SK-N-SH (cell line): ENCODE measurements around the gene PI4K2B. TPM values are rescaled to one million over a fixed set of nuclear protein-coding genes. Genes with fewer than 3 reads are reported as not detected.
A peak's percentile ranks its signal among the peaks of the same experiment; 100 is the strongest.

Source experiments
- CHD2 ChIP-seq: fragments of 150-350 bp; IDR thresholded peaks from 2 replicates; pipeline ENCODE4 v1.6.1; 2018; ENCODE audit warnings: low read length; ENCODE audit not compliant: partially characterized antibody
- ELF1 ChIP-seq: IDR thresholded peaks from 2 replicates; pipeline ENCODE4 v1.4.0; 2012
- EP300 ChIP-seq, 2 experiments: IDR thresholded peaks; 2 replicates each; pipeline versions ENCODE4 v1.4.0 to v1.6.1; 2012; ENCODE audit warnings: borderline replicate concordance in 1 of 2, low read depth in 1 of 2, low read length in 1 of 2
- FOSL2 ChIP-seq: IDR thresholded peaks from 2 replicates; pipeline ENCODE4 v1.4.0; 2012; ENCODE audit warnings: low read depth, mild to moderate bottlenecking, moderate library complexity, borderline replicate concordance
- FOXM1 ChIP-seq: IDR thresholded peaks from 2 replicates; pipeline ENCODE4 v1.4.0; 2012; ENCODE audit warnings: low read depth, mild to moderate bottlenecking
- JUND ChIP-seq: IDR thresholded peaks from 2 replicates; pipeline ENCODE4 v1.4.0; 2012
- MEF2A ChIP-seq: IDR thresholded peaks from 2 replicates; pipeline ENCODE4 v1.4.0; 2012; ENCODE audit warnings: low read depth, borderline replicate concordance
- MXI1 ChIP-seq: IDR thresholded peaks from 2 replicates; pipeline ENCODE4 v1.6.1; 2012; ENCODE audit warnings: mild to moderate bottlenecking, low read depth, low read length, improper control_type of control experiment
- NFIC ChIP-seq: IDR thresholded peaks from 2 replicates; pipeline ENCODE4 v1.4.0; 2012; ENCODE audit warnings: borderline replicate concordance
- NRF1 ChIP-seq: IDR thresholded peaks from 2 replicates; pipeline ENCODE4 v1.6.1; 2012; ENCODE audit warnings: low read depth, mild to moderate bottlenecking, low read length
- POLR2AphosphoS5 ChIP-seq: IDR thresholded peaks from 2 replicates; pipeline ENCODE4 v1.6.1; 2012; ENCODE audit warnings: low read depth, low read length
- RCOR1 ChIP-seq: fragments of 150-350 bp; IDR thresholded peaks from 2 replicates; pipeline ENCODE4 v1.6.1; 2017; ENCODE audit warnings: antibody characterized with exemption, low read length
- SIN3A ChIP-seq: IDR thresholded peaks from 2 replicates; pipeline ENCODE4 v1.6.1; 2012; ENCODE audit warnings: low read depth, mild to moderate bottlenecking, low read length, moderate library complexity, borderline replicate concordance
- SMC3 ChIP-seq: IDR thresholded peaks from 2 replicates; pipeline ENCODE4 v1.6.1; 2012; ENCODE audit warnings: low read depth, low read length, improper control_type of control experiment
- TAF1 ChIP-seq: IDR thresholded peaks from 2 replicates; pipeline ENCODE4 v1.6.1; 2012; ENCODE audit warnings: low read depth, mild to moderate bottlenecking, low read length, moderate library complexity, borderline replicate concordance
- TCF12 ChIP-seq: IDR thresholded peaks from 2 replicates; pipeline ENCODE4 v1.4.0; 2012
- TEAD4 ChIP-seq: IDR thresholded peaks from 2 replicates; pipeline ENCODE4 v1.4.0; 2012; ENCODE audit warnings: mild to moderate bottlenecking, borderline replicate concordance; ENCODE audit not compliant: insufficient read depth
- YY1 ChIP-seq: IDR thresholded peaks from 2 replicates; pipeline ENCODE4 v1.4.0; 2012; ENCODE audit warnings: low read depth, mild to moderate bottlenecking
- polyA plus RNA-seq, 3 experiments: library from polyadenylated mRNA; depleted of rRNA; stranded (reverse); fragments of >200 nt; gene quantifications; 2 replicates each; pipeline ENCODE4 v1.2.3, GENCODE V29; 2012
- TF ChIP-seq, protein P1 (sequence below): IDR thresholded peaks from 2 replicates; pipeline ENCODE4 v1.6.1; 2012; ENCODE audit warnings: mild to moderate bottlenecking, low read depth, low read length, moderate library complexity
- TF ChIP-seq, protein P2 (sequence below): IDR thresholded peaks from 2 replicates; pipeline ENCODE4 v1.4.0; 2012; ENCODE audit warnings: low read depth, borderline replicate concordance
- TF ChIP-seq, protein P3 (sequence below): fragments of 200-600 bp; sonication (generic); IDR thresholded peaks from 2 replicates; pipeline ENCODE4 v1.6.1; 2017; ENCODE audit warnings: antibody characterized with exemption, mild to moderate bottlenecking, moderate library complexity
- TF ChIP-seq, protein P4 (sequence below): IDR thresholded peaks from 2 replicates; pipeline ENCODE4 v1.4.0; 2012; ENCODE audit warnings: low read depth, borderline replicate concordance
- TF ChIP-seq, protein P5 (sequence below): IDR thresholded peaks from 2 replicates; pipeline ENCODE4 v1.4.0; 2012; ENCODE audit warnings: low read depth

Gene PI4K2B
- polyA plus RNA-seq, 1 of the 3 experiments (the other 2 are of a cell fraction), result 3.1 TPM

DNA sequence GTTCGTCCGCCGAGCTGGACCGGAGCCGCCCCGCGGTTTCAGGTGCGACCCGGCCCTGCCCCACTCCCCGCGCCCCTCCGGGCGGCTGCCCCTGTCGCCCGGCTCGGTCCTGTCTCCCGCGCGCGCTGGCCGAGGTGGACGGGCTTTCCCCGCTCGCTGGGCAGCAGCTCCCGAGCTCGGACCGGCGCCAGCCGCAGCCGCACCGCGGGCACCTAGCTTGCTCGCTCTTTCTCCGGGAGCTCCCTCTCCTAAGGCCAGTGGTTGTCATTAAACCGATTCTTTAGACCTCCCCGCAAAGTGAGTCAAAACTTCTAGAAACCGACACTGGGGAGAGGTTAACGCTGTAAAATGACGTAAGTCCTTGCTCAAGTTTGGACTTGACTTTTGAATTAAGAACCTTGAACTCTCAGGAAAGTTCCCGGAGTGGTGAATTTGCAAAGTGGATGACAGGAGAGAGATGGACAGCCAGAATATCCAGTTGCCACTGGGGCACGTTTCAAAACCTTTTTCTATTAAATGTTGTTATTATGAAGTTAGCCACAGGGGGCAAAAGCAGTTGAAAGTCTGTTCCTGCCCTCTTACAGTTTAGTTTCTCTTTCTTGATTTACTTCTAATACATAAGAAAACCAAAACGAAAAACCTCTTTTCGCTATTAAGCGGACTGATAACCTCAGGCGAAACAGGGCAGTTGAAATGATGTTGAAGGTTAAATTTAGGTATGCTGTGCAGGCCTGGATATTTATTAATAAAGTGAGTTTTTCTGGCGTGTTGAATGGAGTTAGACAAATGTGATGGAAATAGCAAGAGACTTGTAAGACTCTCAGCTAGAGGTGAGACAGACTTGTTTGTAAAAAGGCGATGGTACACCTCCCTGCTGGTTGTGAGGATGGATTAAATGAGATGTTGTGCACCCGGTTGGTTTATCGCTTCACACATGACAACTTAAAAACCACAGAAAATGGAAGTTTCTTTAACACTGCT lies 847 bp downstream of the PI4K2B start (continued):
- TF ChIP-seq, protein P1, sequence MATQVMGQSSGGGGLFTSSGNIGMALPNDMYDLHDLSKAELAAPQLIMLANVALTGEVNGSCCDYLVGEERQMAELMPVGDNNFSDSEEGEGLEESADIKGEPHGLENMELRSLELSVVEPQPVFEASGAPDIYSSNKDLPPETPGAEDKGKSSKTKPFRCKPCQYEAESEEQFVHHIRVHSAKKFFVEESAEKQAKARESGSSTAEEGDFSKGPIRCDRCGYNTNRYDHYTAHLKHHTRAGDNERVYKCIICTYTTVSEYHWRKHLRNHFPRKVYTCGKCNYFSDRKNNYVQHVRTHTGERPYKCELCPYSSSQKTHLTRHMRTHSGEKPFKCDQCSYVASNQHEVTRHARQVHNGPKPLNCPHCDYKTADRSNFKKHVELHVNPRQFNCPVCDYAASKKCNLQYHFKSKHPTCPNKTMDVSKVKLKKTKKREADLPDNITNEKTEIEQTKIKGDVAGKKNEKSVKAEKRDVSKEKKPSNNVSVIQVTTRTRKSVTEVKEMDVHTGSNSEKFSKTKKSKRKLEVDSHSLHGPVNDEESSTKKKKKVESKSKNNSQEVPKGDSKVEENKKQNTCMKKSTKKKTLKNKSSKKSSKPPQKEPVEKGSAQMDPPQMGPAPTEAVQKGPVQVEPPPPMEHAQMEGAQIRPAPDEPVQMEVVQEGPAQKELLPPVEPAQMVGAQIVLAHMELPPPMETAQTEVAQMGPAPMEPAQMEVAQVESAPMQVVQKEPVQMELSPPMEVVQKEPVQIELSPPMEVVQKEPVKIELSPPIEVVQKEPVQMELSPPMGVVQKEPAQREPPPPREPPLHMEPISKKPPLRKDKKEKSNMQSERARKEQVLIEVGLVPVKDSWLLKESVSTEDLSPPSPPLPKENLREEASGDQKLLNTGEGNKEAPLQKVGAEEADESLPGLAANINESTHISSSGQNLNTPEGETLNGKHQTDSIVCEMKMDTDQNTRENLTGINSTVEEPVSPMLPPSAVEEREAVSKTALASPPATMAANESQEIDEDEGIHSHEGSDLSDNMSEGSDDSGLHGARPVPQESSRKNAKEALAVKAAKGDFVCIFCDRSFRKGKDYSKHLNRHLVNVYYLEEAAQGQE, result no peak
- TF ChIP-seq MXI1, result peak; percentile 54
- TF ChIP-seq YY1, result no peak
- TF ChIP-seq, protein P2, sequence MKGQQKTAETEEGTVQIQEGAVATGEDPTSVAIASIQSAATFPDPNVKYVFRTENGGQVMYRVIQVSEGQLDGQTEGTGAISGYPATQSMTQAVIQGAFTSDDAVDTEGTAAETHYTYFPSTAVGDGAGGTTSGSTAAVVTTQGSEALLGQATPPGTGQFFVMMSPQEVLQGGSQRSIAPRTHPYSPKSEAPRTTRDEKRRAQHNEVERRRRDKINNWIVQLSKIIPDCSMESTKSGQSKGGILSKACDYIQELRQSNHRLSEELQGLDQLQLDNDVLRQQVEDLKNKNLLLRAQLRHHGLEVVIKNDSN, result no peak
- TF ChIP-seq TAF1, result no peak
- TF ChIP-seq RCOR1, result no peak
- TF ChIP-seq NRF1, result no peak
- TF ChIP-seq ELF1, result no peak
- TF ChIP-seq, protein P3, sequence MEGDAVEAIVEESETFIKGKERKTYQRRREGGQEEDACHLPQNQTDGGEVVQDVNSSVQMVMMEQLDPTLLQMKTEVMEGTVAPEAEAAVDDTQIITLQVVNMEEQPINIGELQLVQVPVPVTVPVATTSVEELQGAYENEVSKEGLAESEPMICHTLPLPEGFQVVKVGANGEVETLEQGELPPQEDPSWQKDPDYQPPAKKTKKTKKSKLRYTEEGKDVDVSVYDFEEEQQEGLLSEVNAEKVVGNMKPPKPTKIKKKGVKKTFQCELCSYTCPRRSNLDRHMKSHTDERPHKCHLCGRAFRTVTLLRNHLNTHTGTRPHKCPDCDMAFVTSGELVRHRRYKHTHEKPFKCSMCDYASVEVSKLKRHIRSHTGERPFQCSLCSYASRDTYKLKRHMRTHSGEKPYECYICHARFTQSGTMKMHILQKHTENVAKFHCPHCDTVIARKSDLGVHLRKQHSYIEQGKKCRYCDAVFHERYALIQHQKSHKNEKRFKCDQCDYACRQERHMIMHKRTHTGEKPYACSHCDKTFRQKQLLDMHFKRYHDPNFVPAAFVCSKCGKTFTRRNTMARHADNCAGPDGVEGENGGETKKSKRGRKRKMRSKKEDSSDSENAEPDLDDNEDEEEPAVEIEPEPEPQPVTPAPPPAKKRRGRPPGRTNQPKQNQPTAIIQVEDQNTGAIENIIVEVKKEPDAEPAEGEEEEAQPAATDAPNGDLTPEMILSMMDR, result peak; percentile 61
- no peak for TF ChIP-seq SIN3A
- TF ChIP-seq, protein P4, sequence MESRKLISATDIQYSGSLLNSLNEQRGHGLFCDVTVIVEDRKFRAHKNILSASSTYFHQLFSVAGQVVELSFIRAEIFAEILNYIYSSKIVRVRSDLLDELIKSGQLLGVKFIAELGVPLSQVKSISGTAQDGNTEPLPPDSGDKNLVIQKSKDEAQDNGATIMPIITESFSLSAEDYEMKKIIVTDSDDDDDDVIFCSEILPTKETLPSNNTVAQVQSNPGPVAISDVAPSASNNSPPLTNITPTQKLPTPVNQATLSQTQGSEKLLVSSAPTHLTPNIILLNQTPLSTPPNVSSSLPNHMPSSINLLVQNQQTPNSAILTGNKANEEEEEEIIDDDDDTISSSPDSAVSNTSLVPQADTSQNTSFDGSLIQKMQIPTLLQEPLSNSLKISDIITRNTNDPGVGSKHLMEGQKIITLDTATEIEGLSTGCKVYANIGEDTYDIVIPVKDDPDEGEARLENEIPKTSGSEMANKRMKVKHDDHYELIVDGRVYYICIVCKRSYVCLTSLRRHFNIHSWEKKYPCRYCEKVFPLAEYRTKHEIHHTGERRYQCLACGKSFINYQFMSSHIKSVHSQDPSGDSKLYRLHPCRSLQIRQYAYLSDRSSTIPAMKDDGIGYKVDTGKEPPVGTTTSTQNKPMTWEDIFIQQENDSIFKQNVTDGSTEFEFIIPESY, result no peak
- no peak for TF ChIP-seq TEAD4
- no peak for TF ChIP-seq MEF2A
- no peak for TF ChIP-seq JUND
- TF ChIP-seq CHD2, result no peak
- no peak for TF ChIP-seq SMC3
- no peak for TF ChIP-seq NFIC
- TF ChIP-seq FOXM1, result no peak
- TF ChIP-seq, protein P5, sequence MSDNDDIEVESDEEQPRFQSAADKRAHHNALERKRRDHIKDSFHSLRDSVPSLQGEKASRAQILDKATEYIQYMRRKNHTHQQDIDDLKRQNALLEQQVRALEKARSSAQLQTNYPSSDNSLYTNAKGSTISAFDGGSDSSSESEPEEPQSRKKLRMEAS, result no peak; the same call in 1 of the 2 replicates
- 0 out of 2 replicates have a peak, but pooled peaks have one; percentile 11 for TF ChIP-seq TCF12
- TF ChIP-seq EP300 (IDR thresholded peaks at IDR 0.05; ENCODE audit: borderline replicate concordance in 1 of 2, low read depth in 1 of 2, low read length in 1 of 2), result no peak
- TF ChIP-seq FOSL2, result no peak
- no peak for TF ChIP-seq POLR2AphosphoS5
- TF ChIP-seq, all 33 proteins: peak for 5
